Left lobe of liver (tissue), 2 donors: ENCODE results near the gene POU5F2. TPM values are rescaled to one million over a fixed set of nuclear protein-coding genes. Genes with fewer than 3 reads are reported as not detected.

ENCODE experiments used
- ATAC-seq: fragments of 200-7000 bp; cut with Tn5 transposase; one replicate; pipeline ENCODE4 v1.9.1; 2020; ENCODE audit warnings: mild to moderate bottlenecking, moderate library complexity
- DNase-seq: peaks from one replicate; pipeline ENCODE4 v3.0.0-alpha.2; 2020; ENCODE audit warnings: low spot score
- total RNA-seq: library from RNA; stranded (reverse); gene quantifications from one replicate; pipeline ENCODE4 v1.2.1, GENCODE V29; 2021
- donor health status: DM: no; HTN: no; CAD: no; lungs with moderate emphysema.
- donor health status: DM: no; HTN: yes; CAD: no.

The POU5F2 gene
- total RNA-seq, 1 donor from 2014 or later, result 0.38 TPM

- ATAC-seq (peak; percentile 81), DNase-seq (no peak)
These were observed 24.2 kb downstream of the POU5F2 start for GRCh38 chr5:93717162-93717561.

- DNase-seq (no peak), ATAC-seq (no peak)
These were observed 24.9 kb downstream of the POU5F2 start for GRCh38 chr5:93716453-93716852.

GRCh38 chr5:93715761-93716160 lies 25.6 kb downstream of the POU5F2 start:
- ATAC-seq, result no peak

GRCh38 chr5:93715327-93715726 lies 26.1 kb downstream of the POU5F2 start:
- ATAC-seq (peak; percentile 39), DNase-seq (no peak)

More at GRCh38 chr5:93715761-93716160, 25.6 kb downstream of the POU5F2 start:
- no peak for DNase-seq

GRCh38 chr5:93708442-93708841 lies 33.0 kb downstream of the POU5F2 start:
- DNase-seq, result no peak
- no peak for ATAC-seq

GRCh38 chr5:93705896-93706295 lies 35.5 kb downstream of the POU5F2 start:
- ATAC-seq (no peak), DNase-seq (no peak)

GRCh38 chr5:93704996-93705395 lies 36.4 kb downstream of the POU5F2 start:
- no peak for DNase-seq
- no peak for ATAC-seq

GRCh38 chr5:93691997-93692396 lies 49.4 kb downstream of the POU5F2 start:
- ATAC-seq (no peak), DNase-seq (no peak)

Other genes starting within 250 kb of the POU5F2 start
- 1.8 TPM for gene NR2F1-AS1, start 160.4 kb downstream of the POU5F2 start, total RNA-seq
- gene NR2F1, start 158.4 kb downstream of the POU5F2 start, total RNA-seq, result 10.2 TPM